AG10803 (cell line): ENCODE measurements around the gene NKD1.

Source experiments
- DNase-seq: peaks from one replicate; pipeline ENCODE4 v3.0.0; 2010; ENCODE audit warnings: low read depth
- H3K4me3 ChIP-seq: 2 replicates; pipeline ENCODE4 v1.5.1; 2011; ENCODE audit warnings: mild to moderate bottlenecking, low read length, control low read depth
- TF ChIP-seq, protein P1 (sequence below): conservative IDR thresholded peaks from 2 replicates; pipeline ENCODE4 v1.5.1; 2011; ENCODE audit warnings: mild to moderate bottlenecking, low read length, control low read depth, inconsistent platforms

NKD1 gene

DNA sequence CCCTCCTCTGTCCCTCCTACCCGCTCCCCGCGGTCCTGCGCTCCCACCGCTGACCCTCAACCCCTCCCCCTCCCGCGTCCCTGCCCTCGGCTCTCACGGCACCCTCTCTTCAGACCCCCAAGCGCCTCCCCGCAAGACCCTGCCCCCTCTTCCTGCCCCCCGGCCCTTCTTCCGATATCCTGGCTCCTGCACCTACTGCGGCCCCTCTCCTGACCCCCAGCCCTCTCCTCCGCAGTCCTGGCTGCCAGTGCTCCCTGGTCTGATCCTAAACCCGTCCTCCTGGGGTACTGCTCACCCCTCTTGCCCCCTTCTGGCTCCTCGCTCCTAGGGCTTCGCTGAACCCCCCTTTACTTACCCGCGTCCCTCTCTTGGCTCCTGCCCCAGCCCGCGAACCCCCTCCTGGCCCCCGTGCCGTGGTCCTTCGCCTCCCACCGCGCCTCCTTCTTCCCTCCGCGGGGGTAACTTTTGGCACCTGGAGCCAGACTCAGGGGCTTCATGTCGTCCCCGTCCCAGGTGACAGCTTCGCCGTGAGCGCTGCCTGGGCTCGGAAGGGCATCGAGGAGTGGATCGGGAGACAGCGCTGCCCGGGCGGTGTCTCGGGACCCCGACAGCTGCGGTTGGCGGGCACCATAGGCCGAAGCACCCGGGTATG lies 839 bp downstream of the NKD1 start:
- H3K4me3 ChIP-seq: peak overlapping the region; percentile 40
- TF ChIP-seq, protein P1, sequence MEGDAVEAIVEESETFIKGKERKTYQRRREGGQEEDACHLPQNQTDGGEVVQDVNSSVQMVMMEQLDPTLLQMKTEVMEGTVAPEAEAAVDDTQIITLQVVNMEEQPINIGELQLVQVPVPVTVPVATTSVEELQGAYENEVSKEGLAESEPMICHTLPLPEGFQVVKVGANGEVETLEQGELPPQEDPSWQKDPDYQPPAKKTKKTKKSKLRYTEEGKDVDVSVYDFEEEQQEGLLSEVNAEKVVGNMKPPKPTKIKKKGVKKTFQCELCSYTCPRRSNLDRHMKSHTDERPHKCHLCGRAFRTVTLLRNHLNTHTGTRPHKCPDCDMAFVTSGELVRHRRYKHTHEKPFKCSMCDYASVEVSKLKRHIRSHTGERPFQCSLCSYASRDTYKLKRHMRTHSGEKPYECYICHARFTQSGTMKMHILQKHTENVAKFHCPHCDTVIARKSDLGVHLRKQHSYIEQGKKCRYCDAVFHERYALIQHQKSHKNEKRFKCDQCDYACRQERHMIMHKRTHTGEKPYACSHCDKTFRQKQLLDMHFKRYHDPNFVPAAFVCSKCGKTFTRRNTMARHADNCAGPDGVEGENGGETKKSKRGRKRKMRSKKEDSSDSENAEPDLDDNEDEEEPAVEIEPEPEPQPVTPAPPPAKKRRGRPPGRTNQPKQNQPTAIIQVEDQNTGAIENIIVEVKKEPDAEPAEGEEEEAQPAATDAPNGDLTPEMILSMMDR: no peak
- no peak for DNase-seq

DNA sequence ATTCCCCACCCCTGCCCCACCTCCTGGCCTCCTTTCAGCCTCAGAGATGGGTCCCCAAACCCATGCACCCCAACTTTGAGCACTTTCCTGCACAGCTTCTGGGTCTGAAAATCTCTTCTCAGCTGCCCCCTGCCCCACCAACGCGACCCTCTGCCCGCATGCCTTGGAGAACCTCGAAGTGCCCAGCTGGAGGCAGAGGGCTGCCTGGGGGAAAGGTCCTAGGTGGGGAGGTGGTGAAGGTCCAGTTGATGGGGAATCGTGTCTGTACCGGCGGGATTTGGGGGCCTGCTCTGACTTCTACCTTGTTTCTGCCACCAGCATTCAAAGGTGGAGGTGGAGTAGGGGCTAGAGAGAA lies 1.3 kb downstream of the NKD1 start:
- TF ChIP-seq, protein P1: no peak
- no peak overlapping the region for H3K4me3 ChIP-seq
- no peak for DNase-seq

DNA sequence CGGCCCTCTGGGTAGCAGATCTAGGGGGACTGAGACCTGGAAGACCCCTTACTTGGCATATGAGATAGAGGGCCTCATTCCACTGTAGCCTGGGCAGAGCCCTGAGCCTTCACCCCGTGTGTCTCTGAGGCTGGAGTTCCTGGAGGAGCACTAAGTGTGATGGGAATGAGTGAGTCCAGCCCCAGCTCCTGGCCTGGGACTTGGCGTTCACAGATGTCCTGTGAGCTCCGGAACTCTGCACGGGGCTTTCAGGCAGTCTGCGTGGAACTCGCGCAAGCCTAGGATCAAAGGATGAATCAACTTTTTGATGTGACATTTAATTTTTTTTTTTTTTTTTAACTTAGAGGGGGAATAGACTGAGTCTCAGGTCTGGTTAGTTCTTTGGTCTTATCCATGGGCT lies 1.8 kb downstream of the NKD1 start:
- TF ChIP-seq, protein P1: no peak
- no peak for DNase-seq
- H3K4me3 ChIP-seq: no peak overlapping the region

DNA sequence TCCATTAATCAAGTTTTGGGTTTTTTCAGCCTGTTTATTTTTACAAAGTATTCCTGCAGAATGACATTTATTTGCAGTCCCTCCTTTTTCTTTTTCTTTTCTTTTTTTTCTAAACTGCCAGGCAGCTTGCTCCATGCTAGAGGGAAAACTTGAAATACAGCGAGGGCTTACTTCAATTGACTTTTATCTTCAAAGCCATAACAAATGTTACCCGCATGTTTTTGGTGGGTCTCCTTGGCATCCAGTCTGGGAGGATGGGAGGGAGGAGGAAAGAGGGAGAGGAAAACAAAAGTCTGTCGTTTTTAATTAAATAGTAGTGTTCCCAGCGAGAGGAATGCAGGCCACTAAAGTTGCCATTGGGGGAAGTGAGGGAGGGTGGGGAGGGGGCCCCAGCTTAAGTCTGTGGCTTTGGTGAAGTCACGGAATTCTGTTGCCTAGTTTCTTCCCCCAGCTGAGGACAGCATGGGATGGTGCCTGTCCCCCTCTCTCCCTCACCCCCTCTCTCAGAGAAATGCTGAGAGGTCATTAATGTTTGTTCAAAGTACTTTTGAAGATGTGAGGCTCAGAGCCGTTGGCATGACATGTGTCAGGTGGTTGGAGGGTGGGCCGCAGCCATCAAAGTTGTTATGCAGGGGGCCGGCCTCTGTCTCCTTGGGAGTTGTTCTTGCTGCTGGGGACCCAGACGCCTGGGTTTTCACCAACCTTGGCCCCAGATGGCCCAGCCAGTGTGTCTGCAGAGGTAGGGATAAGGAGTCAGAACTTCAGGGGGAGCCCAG lies 2.9 kb downstream of the NKD1 start:
- TF ChIP-seq, protein P1: no peak
- H3K4me3 ChIP-seq: no peak overlapping the region
- no peak for DNase-seq

DNA sequence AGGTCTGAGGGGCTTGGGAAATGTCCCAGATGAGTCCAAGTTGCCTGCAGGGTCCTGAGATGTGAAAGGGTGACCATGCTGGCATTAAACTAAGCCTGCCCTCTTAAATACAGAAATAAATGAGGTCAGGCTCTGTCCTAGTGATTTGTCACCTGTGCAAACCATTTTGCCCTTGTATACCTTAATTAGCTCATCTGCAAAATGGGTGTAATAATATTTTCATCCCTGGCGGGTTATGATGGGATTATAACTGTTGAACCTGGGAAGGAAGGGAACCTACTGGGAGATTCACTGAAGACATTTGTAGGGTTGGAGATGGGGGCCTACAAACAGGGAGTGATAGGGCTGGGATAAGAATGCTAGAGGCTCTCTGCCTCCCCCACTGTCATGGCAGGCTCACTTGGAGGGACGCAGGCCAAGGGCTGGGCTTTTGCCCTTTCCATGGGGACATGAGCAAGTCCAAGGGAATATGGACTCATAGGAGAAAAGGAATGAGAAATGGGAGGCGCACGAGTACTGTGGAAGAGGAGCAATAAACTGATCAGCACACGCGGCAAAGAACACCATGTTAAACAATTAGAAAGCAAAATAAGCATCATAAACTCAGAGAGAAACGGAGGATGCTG lies 4.4 kb downstream of the NKD1 start:
- no peak overlapping the region for H3K4me3 ChIP-seq
- no peak for DNase-seq
- TF ChIP-seq, protein P1: no peak

DNA sequence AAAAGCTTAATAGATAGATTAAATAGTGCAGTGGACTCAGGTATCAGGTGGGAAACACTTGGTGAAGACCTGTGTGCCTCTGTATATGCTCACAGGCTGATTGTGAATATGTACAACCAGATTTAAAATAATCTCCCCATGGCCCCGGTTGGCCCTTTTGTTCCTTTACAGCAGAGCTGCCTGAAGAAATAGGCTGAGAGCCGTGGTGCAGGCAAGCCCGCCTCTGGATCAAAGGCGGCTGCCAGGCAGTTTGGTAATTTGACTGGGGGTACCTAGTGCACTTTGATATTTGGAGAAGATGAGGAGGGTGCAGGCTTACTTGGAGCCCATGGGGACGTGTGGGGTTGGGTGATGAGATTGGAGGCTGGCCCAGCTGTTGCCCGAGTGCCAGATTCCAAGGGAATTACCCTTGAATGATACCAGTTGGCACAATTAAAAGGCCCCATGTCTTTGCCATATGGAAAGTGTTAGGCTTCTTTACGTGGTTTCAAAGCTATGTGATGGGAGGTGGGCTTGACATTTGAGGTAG lies 5.0 kb downstream of the NKD1 start:
- TF ChIP-seq, protein P1: no peak
- no peak overlapping the region for H3K4me3 ChIP-seq
- no peak for DNase-seq
